Sciatic nerve (tissue), 2 donors: ENCODE results near the gene SLC17A1. TPM values are rescaled to one million over a fixed set of nuclear protein-coding genes. Genes with fewer than 3 reads are reported as not detected.

Experiments used
- ATAC-seq: fragments of 200-7000 bp; cut with Tn5 transposase; one replicate; pipeline ENCODE4 v1.9.1; 2020; ENCODE audit warnings: mild to moderate bottlenecking, moderate library complexity
- DNase-seq: peaks from one replicate; pipeline ENCODE4 v3.0.0-alpha.2; 2020; ENCODE audit warnings: low spot score
- intact Hi-C: fragments of 100-400 bp; cut with DNase I; formaldehyde crosslinking; loops from one replicate; pipeline ENCODE4 v1.14.2; 2022
- total RNA-seq: library from RNA; stranded (reverse); fragmentation: NEBNext Ultra II Directional; extraction: Animal tissue kit (Norgen Biotek cat#: 25700); gene quantifications from one replicate; pipeline ENCODE4 v1.2.1, GENCODE V29; 2021
- donor health status: DM: no; HTN: no; CAD: no.
- donor health status: DM: no; HTN: no; CAD: no.

Gene SLC17A1
- not detected for total RNA-seq

DNA sequence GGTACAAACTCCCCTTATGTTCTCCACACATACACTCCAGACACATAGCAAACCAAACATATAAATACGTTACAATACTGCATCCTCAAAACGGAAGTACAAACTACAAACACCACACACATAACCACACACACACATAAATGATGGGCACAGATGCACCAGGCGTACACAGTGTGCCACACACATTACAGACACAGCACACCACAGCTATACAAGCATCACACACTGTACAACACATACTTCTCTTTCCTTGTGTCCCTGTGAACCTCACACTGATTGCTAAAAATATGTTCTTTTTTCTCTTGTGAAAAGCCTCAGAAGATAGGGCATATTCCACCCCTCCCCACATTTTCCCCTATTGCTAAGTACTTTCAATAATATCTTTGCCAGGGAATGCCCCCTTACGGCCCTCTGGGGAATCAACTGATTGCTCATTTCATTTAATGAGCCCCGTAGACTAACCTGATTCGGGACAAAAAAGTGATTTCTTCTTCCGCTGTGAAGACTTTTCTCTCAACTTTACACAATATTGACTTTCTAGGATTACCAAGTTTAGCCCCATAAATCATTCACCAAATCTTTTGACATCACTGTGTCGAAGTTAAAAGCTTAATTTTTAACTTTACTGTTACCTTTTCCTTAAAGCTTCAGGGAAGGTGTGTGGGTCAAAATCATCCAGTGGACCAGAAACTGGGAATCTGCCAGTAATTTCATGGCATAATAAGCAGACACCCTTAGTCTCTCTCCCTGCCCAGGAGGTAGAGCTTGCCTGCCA lies at the start of gene SLC17A1:
SLC17A1 (minus strand) TSS at position 521 of the 775 bp plus-strand sequence. CDS start 1,495 bp downstream, outside the sequence.
- intact Hi-C loops: no loop called here
- no peak for DNase-seq
- ATAC-seq: no peak

DNA sequence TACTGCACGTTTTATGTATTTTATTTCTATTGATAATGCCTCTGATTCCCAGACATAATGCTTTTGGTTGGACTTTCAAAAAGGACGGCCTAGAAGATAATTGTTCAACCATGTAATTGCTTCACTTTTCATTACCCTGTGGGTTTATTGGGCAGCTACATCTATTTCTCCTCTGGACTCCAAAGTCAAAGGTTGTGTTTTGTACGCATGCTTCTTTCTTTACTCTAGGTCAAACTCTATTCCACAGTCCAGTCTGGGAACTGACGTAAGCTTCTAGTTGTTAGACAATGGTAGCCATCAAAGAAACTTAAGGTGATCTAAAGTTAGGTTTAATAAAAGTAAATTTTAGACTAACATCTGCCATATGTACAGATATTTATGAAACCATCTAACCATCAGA lies 48.7 kb upstream of the SLC17A1 start:
- DNase-seq: no peak
- intact Hi-C loops: no loop called here
- ATAC-seq: no peak

GRCh38 chr6:25878721-25879322 lies 47.0 kb upstream of the SLC17A1 start:
- ATAC-seq: no peak
- no peak for DNase-seq
- intact Hi-C loops: no loop called here

- DNase-seq (no peak), ATAC-seq (no peak)
- intact Hi-C loops: no loop called here
Measured at GRCh38 chr6:25875926-25876602, 44.2 kb upstream of the SLC17A1 start.

DNA sequence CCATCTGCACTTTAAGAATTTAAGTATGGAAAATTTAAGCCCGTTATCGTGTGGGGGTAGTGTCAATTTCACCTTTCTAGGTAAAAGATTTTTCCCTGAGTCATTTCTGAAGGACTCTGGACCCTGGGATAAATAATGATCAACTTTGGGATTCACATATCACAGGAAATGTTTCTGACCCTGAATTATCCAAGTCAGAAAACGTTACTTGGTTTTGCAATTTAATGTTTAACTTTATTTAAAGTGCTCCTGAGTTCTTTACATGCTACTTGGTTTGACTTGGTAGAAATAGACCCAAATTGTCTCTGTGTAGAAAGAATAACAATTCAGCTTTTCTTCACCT lies 43.7 kb upstream of the SLC17A1 start:
- ATAC-seq (no peak), DNase-seq (no peak)
- intact Hi-C loops: no loop called here

GRCh38 chr6:25874822-25875562 lies 43.1 kb upstream of the SLC17A1 start:
- no peak for ATAC-seq
- intact Hi-C loops: no loop called here
- no peak for DNase-seq

DNA sequence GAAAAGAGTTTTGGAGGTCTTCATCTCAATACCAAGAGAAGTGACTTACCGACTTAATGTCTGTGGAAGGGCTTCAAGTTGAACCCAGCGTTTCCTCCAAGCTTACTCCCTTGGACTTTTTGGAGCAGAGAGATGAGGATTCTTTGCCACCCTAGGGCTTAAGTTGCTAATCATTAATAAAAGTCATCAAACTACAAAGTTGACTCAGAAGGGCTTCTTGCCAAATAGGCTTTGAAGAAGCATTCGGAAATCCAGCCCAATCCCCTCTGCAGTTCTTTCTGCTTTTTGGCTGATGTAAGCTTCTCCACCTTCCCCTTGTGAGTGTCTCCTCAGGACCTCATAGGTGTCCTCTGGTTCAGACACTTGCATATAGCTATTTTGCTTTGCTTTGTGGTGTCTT lies 42.3 kb upstream of the SLC17A1 start, which contains the start of gene SLC17A3:
SLC17A3 (minus strand) TSS at position 126 of the 400 bp plus-strand sequence. CDS start 5,856 bp downstream, outside the sequence.
- no peak for DNase-seq
- intact Hi-C loops: no loop called here
- ATAC-seq: no peak

DNA sequence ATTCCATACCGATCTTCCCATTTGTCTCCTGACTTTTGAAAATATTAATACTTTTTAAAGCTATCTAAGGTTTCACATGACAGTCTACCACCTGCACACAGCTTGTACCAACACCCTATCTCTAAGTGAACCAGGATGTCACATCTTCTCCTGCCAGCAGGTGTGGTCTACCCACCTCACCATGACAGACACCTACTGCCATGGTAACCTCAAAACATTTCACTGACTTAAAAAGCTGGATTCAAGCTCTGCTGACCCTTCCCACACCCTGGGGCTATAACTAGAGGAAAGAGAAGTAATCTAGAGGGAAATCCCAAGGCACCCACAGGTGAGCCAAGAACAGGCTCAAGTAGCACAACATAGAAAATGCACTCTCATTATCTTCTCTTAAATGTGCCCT lies 41.0 kb upstream of the SLC17A1 start:
- DNase-seq: no peak
- ATAC-seq: no peak
- intact Hi-C loops: no loop called here

DNA sequence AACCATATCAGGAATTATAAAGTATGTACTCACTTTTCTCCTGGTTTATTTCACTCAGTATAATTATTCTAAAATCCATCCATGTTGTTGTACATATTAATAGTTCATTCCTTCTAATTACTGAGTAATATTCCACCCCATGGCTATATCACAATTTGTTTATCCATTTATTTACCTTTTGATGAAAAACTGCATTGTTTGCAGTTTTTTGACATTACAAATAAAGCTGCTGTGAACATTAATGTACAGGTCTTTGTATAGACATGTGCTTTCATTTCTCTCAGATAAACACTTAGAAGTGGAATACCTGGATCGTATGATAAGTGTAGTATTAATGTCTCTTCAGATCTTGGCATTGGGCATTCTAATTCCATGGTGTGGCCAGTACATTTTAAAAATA lies 38.0 kb upstream of the SLC17A1 start:
- intact Hi-C loops: no loop called here
- no peak for ATAC-seq

GRCh38 chr6:25868436-25869183 lies 36.8 kb upstream of the SLC17A1 start:
- ATAC-seq: no peak
- intact Hi-C loops: no loop called here
- DNase-seq: no peak

More for the DNA sequence above, 38.0 kb upstream of the SLC17A1 start:
- DNase-seq: no peak

DNA sequence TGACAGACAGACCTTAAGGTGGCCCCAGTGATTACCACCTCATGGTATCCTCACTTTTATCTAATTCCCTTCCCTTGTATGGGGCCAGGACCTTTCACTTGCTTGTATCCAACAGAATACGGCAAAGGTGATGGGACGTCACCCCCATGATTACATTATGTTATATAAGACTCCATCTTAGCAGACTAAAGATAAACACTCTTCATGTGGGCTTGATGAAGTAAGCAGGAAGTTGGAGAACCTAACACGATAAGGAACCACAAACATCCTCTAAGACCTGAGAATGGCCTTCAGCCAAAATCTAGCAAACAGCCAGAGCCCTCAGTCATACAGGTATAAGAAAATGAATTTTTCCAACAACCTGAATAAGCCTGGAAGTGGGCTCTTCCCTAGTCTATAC lies 34.2 kb upstream of the SLC17A1 start:
- no peak for DNase-seq
- intact Hi-C loops: no loop called here
- ATAC-seq: no peak

- intact Hi-C loops: no loop called here
- no peak for ATAC-seq
- no peak for DNase-seq
Measured at GRCh38 chr6:25863360-25863759, 31.5 kb upstream of the SLC17A1 start.

DNA sequence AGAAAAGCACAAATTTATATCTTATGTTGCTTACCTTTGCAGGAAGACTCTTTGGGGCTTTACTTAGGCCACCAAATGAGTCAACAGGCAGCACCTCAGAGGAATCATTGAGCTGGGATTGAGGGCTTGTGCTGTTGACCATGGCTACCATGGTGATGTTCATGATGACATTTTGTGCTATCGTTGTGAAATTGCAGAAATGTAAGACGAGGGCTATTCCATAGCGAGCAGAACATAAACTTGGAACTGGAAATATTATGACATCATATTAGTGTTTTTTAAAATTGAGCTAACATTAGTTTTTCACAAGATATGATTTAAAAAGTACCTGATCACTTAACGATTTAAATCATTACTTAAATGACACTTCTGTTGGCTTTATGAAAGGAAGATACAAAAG lies 30.3 kb upstream of the SLC17A1 start:
- intact Hi-C loops: no loop called here
- ATAC-seq (no peak), DNase-seq (no peak)

DNA sequence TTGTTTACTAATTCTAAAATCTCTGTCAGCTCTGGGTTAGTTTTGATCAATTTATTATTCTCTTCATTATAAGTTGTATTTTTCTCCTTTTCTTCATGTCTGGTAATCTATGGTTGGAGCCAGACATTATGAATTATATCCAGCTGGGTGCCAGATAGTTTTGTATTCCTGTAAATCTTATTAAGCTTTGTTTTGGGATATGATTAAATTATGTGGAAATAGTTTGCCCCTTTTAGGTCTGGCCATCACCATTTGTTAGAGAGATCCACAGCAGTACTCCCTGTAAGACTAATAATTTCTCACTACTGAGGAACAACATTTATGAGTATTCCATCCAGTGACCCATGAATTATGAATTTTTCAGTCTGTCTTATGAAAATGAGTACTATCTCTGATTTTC lies 20.9 kb upstream of the SLC17A1 start:
- DNase-seq: no peak
- intact Hi-C loops: no loop called here
- ATAC-seq: no peak

DNA sequence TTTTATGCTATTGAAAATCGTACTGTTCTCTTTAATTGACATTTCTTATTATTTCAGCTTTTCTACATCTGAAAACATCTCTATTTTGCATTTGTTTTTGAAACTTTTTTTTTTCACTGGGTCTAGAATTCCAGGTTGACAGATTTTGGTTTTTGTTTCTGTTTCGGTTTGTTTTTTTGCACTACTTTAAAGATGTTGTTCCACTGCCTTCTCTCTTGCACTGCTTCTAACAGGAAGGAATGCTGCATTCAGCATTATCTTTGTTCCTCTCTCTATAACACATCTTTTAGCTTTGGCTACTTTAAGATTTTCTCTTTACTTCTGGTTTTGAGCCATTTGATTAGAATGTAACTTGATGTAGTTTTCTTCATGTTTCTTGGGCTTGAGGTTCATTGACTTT lies 20.1 kb upstream of the SLC17A1 start:
- intact Hi-C loops: no loop called here
- ATAC-seq: no peak
- DNase-seq: no peak

DNA sequence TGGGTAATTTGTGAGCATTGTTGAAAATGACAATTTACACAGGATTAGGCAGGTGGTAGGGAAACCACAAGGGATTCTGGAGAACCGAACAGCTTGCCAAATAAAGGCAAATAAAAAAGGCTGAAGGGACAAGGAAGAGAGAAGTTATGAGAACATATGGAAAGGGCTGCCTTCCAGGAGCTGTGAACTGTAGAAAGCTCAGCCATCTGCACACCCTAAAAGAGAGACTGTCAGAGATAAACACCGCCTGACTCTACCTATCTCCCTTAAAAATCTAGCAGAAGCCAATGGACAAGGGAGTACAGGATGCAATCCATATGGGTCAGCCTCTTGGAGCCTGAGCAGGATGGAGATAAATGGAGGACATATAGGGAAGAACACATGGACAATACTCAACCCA lies 12.7 kb upstream of the SLC17A1 start:
- DNase-seq (no peak), ATAC-seq (no peak)
- intact Hi-C loops: no loop called here

DNA sequence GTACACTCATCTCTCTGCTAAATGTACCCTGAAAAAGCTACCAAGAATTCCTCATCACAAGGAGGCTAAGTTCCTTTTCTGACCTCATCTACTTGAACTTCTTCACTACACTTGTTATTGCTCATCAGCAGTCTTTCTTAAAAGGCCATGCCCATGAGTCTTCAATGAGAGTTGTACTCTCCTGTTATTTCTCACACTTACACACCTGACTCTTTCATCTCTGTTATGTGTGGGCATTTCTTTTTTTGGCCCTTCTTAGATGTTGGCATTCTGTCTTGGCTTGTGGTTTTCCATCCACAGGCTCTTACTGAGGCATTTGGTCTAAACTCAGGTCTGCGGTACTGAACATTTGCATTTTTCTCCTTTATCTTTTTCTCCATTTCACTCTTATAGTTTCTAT lies 10.7 kb upstream of the SLC17A1 start:
- intact Hi-C loops: no loop called here
- no peak for DNase-seq
- no peak for ATAC-seq

GRCh38 chr6:25835442-25836283 lies 3.8 kb upstream of the SLC17A1 start:
- ATAC-seq (no peak), DNase-seq (no peak)
- intact Hi-C loops: no loop called here
